Activated CD4-positive, alpha-beta T cell treated with anti-CD3 and anti-CD28 coated beads for 36 hours (primary cell): ENCODE results near the gene LRMDA. TPM values are rescaled to one million over a fixed set of nuclear protein-coding genes. Genes with fewer than 3 reads are reported as not detected.

Source experiments
- ATAC-seq: fragments of 200-7000 bp; cut with Tn5 transposase; one replicate; pipeline ENCODE4 v1.10.0; 2021; ENCODE audit warnings: mild to moderate bottlenecking, moderate library complexity
- CTCF ChIA-PET: fragments of 350-600 bp; sonication (Branson Sonifier 250); formaldehyde crosslinking; loops from one replicate; lab custom pipeline; 2021; ENCODE audit warnings: antibody characterized with exemption; lab: Charles Lee
- POLR2A ChIA-PET: fragments of 350-600 bp; sonication (Branson Sonifier 250); formaldehyde crosslinking; loops from one replicate; lab custom pipeline; 2021; ENCODE audit warnings: antibody characterized with exemption, inconsistent platforms; lab: Charles Lee
- DNase-seq: peaks from one replicate; pipeline ENCODE4 v3.0.0-alpha.2; 2020
- H3K27ac Mint-ChIP-seq: one replicate; pipeline ENCODE4 v1.8.0; 2021; ENCODE audit warnings: mixed read lengths
- H3K27me3 Mint-ChIP-seq: one replicate; pipeline ENCODE4 v1.8.0; 2021; ENCODE audit warnings: mixed read lengths
- H3K36me3 Mint-ChIP-seq: one replicate; pipeline ENCODE4 v1.8.0; 2021; ENCODE audit warnings: low read depth, mixed read lengths
- H3K4me1 Mint-ChIP-seq: one replicate; pipeline ENCODE4 v1.8.0; 2021; ENCODE audit warnings: mixed read lengths
- H3K4me3 Mint-ChIP-seq: one replicate; pipeline ENCODE4 v1.8.0; 2021; ENCODE audit warnings: mild to moderate bottlenecking, moderate library complexity, mixed read lengths
- H3K9me3 Mint-ChIP-seq: one replicate; pipeline ENCODE4 v1.8.0; 2021; ENCODE audit warnings: low read depth, mixed read lengths
- intact Hi-C, 2 experiments: fragments of 100-400 bp; cut with DNase I in 1 of 2; cut with micrococcal nuclease in 1 of 2; formaldehyde crosslinking; loops; one replicate each; pipeline versions ENCODE4 v1.14.2 to v1.15.1; 2022 to 2024; cut with DNase I, micrococcal nuclease
- total RNA-seq, 2 experiments: library from RNA; stranded (reverse); gene quantifications; one replicate each; pipeline ENCODE4 v1.2.3, GENCODE V29; 2021

Gene LRMDA
- total RNA-seq, 2 experiments from 2014 or later: not detected

DNA sequence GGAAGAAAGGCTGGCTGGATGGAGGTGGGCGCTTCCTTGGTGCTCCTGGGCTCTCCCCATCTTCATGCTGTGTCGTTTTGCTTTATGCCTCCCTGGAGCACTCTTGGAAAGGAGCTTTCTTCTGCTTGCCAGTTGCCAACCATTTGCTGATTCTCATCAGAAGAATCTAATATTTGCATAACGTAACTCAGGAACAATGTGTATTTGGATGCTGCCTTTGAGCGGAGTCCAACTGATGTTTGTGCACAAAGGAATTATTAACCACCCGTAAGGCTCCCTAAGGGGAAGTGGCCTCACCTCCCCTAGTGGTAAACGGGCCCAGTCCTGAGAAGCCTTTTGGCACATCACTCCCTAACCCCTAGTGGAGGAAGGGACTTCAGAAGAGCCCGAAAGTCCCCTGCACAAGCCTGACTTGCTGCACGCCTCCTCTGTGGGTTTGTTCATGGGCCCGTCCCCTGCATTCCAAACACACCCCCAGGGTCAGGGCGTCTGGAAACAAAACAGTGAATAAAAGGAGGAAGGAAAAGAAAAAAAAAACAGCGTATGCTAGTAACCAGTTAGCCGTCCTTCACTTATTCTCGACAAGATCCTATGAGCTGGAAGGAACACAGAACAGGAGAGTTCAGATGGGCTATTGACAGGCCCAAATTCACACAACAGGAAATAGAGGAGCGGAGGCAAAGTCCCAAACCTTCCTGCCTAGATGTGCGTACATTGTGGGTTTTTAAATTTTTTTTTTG is 602.2 kb downstream of the LRMDA start:
- H3K36me3 Mint-ChIP-seq: no peaks in the 10 kb centered on the region
- DNase-seq (no peak), ATAC-seq (no peak)
- H3K9me3 Mint-ChIP-seq: peaks cover 3% of the 10 kb centered on the region
- no peaks in the 10 kb centered on the region for H3K4me1 Mint-ChIP-seq
- H3K4me3 Mint-ChIP-seq: no peak overlapping the region
- ChIA-PET POLR2A (no interaction called here), CTCF (interaction anchor here (0.6 to 0.8 kb wide), 4 partner anchors 8 to 761 kb away, joined by 3 to 5 read pairs (median 4); no protein-coding TSS in a partner anchor)
- H3K27ac Mint-ChIP-seq: no peak overlapping the region
- intact Hi-C loops: loop anchor here (10.0 kb wide), 3 partner anchors 271 to 951 kb away; partner anchors contain the start of gene ZNF503 (in 1 of the 2)
- peaks cover 3% of the 10 kb centered on the region for H3K27me3 Mint-ChIP-seq

DNA sequence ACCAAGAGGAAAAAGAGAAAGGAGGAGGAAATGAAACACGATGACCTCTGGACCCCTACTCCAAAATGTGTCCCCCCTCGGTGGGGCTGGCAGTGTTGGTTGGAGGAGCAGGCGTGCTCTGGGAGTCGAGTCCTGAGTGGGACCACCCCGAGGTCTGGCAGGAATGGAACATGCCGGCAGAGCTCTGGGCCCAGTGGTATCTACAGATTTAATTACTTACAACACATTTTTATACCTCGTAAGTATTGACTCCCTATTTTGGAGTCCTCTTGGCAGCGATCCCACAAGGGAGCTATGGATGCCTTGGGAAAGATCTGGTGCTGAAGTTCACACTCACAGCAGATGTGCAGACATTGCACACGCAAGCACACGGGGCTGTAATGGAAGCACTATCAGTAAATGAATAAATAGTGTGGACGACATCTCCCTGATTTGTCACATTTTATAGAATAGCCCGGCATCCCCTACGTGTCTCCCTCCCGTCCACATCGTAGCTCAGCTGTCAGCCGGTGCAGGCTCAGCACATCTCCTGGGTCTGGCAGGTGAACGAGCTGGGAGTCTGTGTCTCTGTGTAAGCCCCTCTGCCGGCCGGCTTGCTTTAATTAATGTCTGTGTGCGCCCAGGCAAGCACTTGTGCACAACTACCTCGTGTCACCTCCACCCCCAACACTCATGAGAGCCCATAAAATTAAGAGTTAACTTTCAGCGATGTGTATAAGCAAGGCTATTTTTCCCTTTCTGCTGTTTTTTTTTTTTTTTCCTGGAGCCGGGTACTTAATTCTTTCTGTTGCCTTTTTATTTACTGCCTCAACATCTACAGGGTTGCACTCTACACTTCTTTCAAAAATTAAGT is 603.2 kb downstream of the LRMDA start:
- ATAC-seq (no peak), DNase-seq (no peak)
- intact Hi-C loops: loop anchor here (10.0 kb wide), 3 partner anchors 270 to 950 kb away; partner anchors contain the start of gene ZNF503 (in 1 of the 2)
- no peak overlapping the region for H3K4me3 Mint-ChIP-seq
- no peaks in the 10 kb centered on the region for H3K4me1 Mint-ChIP-seq
- peaks cover 3% of the 10 kb centered on the region for H3K27me3 Mint-ChIP-seq
- peaks cover 6% of the 10 kb centered on the region for H3K9me3 Mint-ChIP-seq
- CTCF ChIA-PET: interaction anchor here (0.6 to 0.7 kb wide), 2 partner anchors 336 to 550 kb away, joined by 4 to 5 read pairs; no protein-coding TSS in a partner anchor
- no peak overlapping the region for H3K27ac Mint-ChIP-seq
- H3K36me3 Mint-ChIP-seq: peaks cover 3% of the 10 kb centered on the region
- POLR2A ChIA-PET: no interaction called here

DNA sequence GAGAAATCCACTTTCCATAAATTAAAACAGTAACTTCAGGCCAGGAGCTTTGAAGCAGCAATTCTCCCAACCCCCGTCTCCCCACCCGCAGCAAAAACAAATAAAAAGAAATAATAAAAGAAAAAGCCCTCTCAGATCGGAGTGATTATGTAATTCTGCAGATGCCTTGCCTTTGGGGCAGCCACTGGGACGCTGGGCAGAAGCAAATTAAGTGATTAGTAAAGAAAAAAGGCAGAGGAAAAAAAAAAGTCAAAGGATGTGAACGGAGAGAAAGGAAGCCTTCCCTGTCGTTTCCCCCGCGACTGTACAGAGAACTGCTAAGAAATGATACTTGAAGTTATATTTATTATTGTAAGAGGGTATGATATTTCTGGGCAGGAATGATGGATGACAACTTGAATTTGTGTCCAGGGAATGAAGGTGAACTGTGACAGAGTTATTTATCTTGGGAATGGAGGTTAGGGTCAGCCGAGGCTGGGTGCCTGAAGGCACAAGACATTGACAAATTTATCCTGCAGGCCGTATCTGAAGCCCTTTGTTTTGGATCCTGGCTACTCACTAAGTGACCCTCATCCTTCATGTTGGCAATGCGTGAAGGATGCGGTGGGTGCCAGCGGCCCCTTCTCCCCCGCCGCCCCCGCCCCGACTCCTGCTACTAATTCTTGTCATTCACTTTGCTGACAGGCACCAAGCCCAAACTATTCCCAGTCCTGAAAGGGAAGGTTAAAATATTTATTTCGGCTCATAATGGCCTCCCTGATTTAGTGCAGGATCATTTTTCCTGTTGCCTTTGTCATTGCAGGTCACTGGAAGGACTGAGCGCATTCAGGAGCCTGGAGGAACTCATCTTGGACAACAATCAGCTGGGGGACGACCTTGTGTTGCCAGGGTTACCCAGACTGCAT is 604.0 kb downstream of the LRMDA start:
- intact Hi-C loops: loop anchor here (2.0 to 10.0 kb wide), 4 partner anchors 269 to 949 kb away; partner anchors contain the start of gene ZNF503 (in 2 of the 2)
- ChIA-PET CTCF (interaction anchor here (0.6 to 1.2 kb wide), 3 partner anchors 8 to 549 kb away, joined by 3 to 4 read pairs (median 3); no protein-coding TSS in a partner anchor), POLR2A (no interaction called here)
- DNase-seq (no peak), ATAC-seq (no peak)
- Mint-ChIP-seq H3K4me3 (no peak overlapping the region), H3K36me3 (peaks cover 3% of the 10 kb centered on the region), H3K4me1 (no peaks in the 10 kb centered on the region), H3K9me3 (peaks cover 6% of the 10 kb centered on the region), H3K27me3 (peaks cover 3% of the 10 kb centered on the region), H3K27ac (no peak overlapping the region)

DNA sequence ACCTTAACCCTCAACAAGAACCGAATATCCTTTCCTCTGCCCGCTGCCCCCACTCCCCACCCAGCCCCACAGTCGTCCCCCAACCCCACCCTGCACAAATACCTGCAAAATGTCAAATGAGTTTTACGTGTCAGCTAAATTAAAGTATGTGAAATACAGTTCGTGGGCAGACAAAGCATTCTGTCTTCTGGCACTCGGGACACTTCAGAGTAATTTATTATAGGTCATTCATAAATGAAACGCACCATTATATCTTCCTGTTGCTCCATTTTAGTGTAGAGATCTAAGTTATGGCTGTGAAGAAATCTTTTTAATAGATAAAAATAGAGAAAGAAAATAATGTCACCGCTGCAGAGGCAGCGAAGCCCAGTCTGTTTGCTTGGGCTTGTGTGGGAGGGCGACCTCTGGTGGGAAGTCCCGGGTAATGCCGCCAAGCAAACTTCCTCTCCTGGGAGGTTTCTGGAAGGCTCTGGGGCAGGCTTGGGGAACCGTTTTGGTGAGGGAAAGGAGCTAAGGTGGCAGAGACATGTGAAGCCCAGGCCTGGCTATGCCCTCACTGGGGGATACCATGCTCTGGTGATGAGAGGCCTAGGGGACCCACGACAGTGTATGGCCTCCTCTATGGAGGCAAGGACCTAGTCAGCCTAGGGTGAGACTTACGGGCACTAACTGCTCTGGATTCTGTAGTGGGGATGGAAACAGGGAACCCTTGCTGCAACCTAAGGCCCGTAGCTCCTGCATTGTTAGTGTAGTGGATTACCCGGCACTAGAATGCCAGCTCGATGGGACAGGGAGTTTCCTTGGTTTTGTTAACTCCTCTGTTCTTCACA is 604.9 kb downstream of the LRMDA start:
- Mint-ChIP-seq H3K9me3 (peaks cover 6% of the 10 kb centered on the region), H3K27me3 (peaks cover 3% of the 10 kb centered on the region), H3K27ac (no peak overlapping the region), H3K4me3 (no peak overlapping the region), H3K4me1 (no peaks in the 10 kb centered on the region), H3K36me3 (peaks cover 3% of the 10 kb centered on the region)
- ChIA-PET CTCF (interaction anchor here (0.6 to 1.9 kb wide), 5 partner anchors 9 to 550 kb away, joined by 3 to 5 read pairs (median 3); no protein-coding TSS in a partner anchor), POLR2A (no interaction called here)
- ATAC-seq (peak; percentile 55), DNase-seq (peak; percentile 73)
- intact Hi-C loops: loop anchor here (2.0 to 10.0 kb wide), 4 partner anchors 268 to 948 kb away; partner anchors contain the start of gene ZNF503 (in 2 of the 2)

DNA sequence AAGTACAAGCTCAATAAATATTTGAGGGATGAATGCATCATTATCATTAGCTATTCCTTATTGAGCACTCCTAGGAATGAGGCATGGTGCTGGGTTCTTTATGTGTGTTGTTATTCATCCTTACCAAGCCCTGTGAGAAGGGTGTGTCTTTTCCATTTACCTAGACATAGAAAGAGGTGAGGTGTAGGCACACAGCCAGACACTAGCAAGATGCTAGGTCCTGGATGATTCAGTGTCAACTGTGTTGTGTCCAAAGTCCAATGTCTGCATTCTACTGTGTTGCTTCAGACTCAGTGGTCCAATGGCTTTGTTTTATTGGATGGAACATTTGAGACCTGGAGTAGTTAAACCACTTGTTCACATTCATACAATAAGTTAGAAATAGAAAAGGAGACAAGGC is 605.5 kb downstream of the LRMDA start:
- intact Hi-C loops: loop anchor here (2.0 to 10.0 kb wide), 4 partner anchors 268 to 948 kb away; partner anchors contain the start of gene ZNF503 (in 2 of the 2)
- DNase-seq: no peak
- Mint-ChIP-seq H3K36me3 (peaks cover 3% of the 10 kb centered on the region), H3K4me1 (no peaks in the 10 kb centered on the region), H3K27me3 (peaks cover 3% of the 10 kb centered on the region), H3K4me3 (no peak overlapping the region), H3K9me3 (peaks cover 6% of the 10 kb centered on the region), H3K27ac (no peak overlapping the region)
- no peak for ATAC-seq
- CTCF ChIA-PET: interaction anchor here (0.7 to 1.9 kb wide), 2 partner anchors 10 to 15 kb away, joined by 3 to 5 read pairs; no protein-coding TSS in a partner anchor
- POLR2A ChIA-PET: no interaction called here

DNA sequence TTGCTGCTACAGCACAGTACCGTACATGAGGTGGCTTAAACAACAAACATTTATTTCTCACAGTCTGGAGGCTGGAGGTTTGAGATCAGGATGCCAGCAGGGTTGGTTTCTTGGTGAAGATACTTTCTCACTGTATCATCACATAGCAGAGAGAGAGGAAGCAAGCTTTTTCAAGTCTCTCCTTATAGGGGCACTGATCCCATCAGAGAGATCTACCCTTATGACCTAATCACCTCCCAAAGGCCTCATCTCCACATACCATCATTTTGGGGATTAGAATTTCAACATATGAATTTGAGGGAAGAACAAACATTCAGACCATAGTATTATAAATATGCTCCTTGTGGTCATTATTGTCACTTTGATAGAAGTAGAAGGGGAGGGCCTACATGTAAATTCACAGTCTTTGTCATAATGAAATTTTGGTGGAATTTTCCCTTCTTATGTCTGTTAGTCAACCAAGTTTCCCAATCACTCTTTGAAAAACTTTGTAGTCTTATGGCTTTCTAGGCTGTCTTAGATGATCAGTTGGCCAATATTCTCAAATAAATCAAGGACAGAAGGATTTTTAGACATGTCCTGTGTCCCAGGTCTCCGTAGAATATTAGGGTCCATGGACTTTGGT is 606.2 kb downstream of the LRMDA start:
- Mint-ChIP-seq H3K27me3 (peaks cover 3% of the 10 kb centered on the region), H3K4me1 (no peaks in the 10 kb centered on the region), H3K36me3 (peaks cover 3% of the 10 kb centered on the region), H3K4me3 (no peak overlapping the region), H3K27ac (no peak overlapping the region), H3K9me3 (peaks cover 6% of the 10 kb centered on the region)
- intact Hi-C loops: loop anchor here (2.0 to 10.0 kb wide), 4 partner anchors 267 to 947 kb away; partner anchors contain the start of gene ZNF503 (in 2 of the 2)
- ChIA-PET POLR2A (no interaction called here), CTCF (interaction anchor here (1.9 kb wide), 1 partner anchor 10 kb away, joined by 5 read pairs; no protein-coding TSS in a partner anchor)
- DNase-seq: no peak
- no peak for ATAC-seq

DNA sequence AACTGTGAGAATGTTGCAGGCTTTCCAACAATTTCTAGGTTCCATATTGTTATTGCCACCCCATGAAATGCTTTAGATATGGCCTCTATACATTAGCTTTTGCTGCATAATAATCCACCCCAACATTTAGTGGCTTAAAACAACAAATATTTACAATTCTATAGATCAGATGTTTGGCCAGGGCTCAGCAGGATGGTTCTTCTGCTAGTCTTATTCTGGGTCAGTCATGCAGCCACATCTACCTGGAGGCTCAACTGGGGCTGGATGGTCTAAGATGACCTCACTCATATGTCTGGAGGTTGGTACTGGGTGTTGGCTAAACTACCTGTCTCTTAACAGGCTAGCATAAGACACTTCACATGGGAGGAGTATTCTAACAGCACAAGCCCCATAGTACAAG is 607.3 kb downstream of the LRMDA start:
- Mint-ChIP-seq H3K36me3 (peaks cover 3% of the 10 kb centered on the region), H3K4me3 (no peak overlapping the region), H3K9me3 (peaks cover 6% of the 10 kb centered on the region), H3K4me1 (no peaks in the 10 kb centered on the region), H3K27ac (no peak overlapping the region), H3K27me3 (peaks cover 2% of the 10 kb centered on the region)
- DNase-seq (no peak), ATAC-seq (no peak)
- intact Hi-C loops: loop anchor here (10.0 kb wide), 3 partner anchors 266 to 946 kb away; partner anchors contain the start of gene ZNF503 (in 1 of the 2)
- ChIA-PET CTCF (no interaction called here), POLR2A (no interaction called here)

DNA sequence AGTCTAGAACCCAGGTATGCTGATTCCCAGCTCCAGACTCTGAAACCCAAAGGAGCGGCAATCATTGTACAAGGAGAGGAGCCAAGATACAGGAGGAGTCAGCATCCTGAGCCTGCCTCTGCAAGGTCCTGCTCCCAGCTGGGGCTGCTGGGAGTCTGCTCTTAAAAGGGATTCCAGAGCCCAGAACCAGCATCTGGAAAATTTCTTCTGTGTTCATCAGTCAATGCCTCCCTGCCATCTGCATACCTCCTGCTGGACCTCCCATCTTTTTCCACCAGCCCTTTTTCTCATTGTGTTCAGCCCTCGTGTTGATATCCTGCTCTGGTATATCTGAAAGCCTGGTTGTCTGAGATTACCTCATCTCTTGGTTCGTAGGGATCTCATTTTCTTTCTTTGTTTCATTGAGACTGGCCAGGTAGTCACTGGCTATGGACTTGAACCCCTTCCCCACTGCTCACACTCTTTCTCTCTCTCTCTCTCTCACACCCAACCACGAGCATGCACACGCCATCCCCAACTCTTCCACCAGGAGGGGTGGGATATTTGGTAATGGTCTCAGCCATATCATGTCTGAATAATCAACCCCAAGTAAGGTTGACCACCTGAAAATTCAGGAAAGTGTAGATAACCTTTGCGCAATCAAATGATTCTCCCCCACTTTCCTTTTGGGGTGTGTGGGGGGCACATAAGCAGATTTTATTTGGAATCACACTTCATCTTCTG is 608.8 kb downstream of the LRMDA start:
- DNase-seq (no peak), ATAC-seq (no peak)
- Mint-ChIP-seq H3K4me1 (no peaks in the 10 kb centered on the region), H3K9me3 (peaks cover 6% of the 10 kb centered on the region), H3K36me3 (peaks cover 3% of the 10 kb centered on the region), H3K27me3 (no peaks in the 10 kb centered on the region), H3K27ac (no peak overlapping the region), H3K4me3 (no peak overlapping the region)
- CTCF ChIA-PET: no interaction called here
- POLR2A ChIA-PET: no interaction called here
- intact Hi-C loops: no loop called here

DNA sequence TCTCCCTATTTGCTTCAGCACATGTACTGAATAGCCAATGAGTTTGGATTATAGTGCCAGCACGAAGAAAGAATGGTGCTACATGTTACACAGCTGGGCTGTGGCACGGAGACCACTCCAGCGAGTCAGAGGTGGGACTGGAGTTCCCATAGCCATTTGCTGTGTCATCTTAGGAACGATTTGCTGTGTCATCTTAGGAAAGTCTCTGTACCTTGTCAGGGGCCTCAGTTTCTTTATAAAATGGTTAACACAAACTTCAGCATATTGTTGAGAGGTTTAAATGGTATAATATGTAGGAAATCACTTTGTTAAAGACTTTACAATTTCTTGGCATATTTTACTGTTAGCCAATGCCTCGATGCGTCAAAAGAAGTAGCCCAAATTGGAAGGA is 609.4 kb downstream of the LRMDA start:
- intact Hi-C loops: no loop called here
- H3K9me3 Mint-ChIP-seq: peaks cover 6% of the 10 kb centered on the region
- no peaks in the 10 kb centered on the region for H3K4me1 Mint-ChIP-seq
- no peak overlapping the region for H3K27ac Mint-ChIP-seq
- CTCF ChIA-PET: no interaction called here
- ATAC-seq: no peak
- no peaks in the 10 kb centered on the region for H3K27me3 Mint-ChIP-seq
- peaks cover 3% of the 10 kb centered on the region for H3K36me3 Mint-ChIP-seq
- POLR2A ChIA-PET: no interaction called here
- no peak overlapping the region for H3K4me3 Mint-ChIP-seq
- DNase-seq: no peak
